Activated CD4-positive, alpha-beta T cell treated with anti-CD3 and anti-CD28 coated beads, Interleukin-2, Interleukin-6, amounts not matched to agents 100 ng/mL and 50 ng/mL, durations not matched to agents 16 hours and 8 hours (primary cell): ENCODE results near the gene MCM8.

Source experiments
- DNase-seq: peaks from one replicate; pipeline ENCODE4 v3.0.0-alpha.2; 2020

The MCM8 gene

DNA sequence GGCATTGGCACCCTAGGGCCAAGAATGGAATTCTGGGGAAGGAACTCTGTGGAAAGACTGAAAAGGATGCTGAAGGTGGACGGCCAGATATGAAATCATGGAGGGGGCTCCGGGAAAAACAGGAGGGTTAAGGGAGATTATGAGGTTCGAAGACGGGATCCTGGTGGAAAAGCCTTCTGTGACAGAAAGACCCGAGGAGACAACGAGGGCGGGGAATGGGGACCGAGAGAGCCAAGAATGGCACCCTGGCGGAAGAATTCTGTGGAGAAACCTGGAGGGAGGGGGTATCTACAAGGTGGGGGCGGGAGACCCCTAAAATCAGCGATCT is 545 bp upstream of the MCM8 start:
- no peak for DNase-seq

DNA sequence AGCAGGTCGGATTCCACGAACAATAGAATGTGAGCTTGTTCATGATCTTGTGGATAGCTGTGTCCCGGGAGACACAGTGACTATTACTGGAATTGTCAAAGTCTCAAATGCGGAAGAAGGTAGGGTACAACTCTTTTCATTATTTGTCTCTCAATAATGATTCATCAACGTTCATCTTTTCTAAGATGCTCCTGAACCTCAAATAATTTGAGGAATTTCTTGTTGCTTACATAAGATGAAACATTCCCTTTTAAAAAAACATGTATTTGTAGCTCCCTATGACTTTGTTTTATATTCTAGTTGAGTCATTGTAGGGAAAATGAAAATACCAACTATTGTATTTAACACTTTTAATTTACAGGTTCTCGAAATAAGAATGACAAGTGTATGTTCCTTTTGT is 17.0 kb downstream of the MCM8 start:
- DNase-seq = no peak

DNA sequence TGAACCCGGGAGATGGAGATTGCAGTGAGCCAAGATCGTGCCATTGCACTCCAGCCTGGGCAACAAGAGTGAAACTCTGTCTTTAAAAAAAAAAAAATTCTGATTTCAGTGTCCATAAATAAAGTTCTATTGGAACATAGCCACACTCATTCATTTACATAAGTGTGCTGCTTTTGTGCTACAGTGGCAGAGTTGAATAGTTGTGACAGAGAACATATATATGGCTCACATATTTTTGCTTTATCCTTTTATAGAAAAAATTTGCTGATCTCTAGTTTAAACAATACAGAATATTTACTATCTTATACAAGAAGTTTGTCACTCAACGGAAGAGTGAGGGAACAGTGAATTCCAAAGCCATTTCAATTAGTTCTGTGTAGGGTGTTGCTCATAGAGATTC is 18.0 kb downstream of the MCM8 start:
- DNase-seq = no peak

DNA sequence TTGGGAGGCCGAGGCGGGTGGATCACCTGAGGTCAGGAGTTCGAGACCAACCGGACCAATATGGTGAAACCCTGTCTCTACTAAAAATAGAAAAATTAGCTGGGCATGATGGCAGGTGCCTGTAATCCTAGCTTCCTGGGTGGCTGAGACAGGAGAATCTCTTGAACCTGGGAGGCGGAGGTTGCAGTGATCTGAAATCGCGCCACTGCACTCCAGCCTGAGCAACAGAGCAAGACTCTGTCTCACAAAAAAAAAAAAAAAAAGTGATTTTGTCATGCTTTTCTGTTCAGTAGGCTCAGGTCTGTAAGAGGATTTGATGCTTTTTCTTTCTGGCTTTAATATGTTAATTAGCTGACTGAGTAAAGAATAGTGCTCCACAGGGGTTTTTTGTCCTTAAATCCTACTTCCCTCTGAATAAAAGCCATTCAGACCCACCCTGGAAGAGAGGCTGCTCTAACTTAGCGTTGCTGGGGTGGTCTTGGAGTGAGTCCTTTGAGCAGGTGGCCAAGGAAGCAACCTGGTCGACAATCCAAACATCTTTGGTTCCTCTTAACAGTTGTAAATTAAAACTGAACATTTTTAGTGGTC is 19.0 kb downstream of the MCM8 start:
- no peak for DNase-seq

DNA sequence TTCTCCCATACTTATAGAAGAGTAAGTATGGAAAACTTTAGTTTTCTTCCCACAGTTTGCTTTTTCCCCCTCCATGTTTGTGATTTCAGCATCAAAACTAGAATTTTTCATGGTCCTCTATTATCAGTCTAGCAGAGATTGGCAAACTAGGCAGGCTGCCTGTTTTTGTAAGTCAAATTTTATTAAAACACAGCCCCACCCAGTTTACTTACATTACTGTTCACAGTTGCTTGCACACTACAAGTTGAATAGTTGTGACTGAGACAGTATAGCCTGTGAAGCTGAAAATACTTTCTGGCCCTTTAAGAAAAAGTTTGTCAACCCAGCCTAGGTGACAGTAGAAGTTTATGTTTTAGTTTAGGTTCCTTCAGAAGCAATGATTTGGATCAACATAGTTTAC is 19.5 kb downstream of the MCM8 start:
- DNase-seq = no peak

DNA sequence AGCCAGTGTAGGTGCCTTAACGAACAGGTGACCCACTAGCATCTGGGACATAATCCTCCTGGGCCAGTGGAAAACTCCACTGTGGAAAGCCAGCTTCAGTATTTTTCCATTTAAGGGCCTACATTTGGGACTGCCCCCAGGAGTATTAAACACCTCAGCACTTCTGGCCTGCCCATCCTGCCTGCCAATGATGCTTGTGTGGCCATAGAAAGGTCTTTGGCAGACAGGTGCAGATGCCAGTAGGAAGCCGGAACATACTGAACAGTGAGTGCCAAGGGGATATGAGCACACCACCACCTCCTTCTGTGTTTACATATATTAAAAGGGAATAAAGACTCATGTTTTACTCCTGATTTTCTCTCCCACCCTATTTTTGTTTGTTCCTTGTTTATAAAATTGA is 19.9 kb downstream of the MCM8 start:
- no peak for DNase-seq

DNA sequence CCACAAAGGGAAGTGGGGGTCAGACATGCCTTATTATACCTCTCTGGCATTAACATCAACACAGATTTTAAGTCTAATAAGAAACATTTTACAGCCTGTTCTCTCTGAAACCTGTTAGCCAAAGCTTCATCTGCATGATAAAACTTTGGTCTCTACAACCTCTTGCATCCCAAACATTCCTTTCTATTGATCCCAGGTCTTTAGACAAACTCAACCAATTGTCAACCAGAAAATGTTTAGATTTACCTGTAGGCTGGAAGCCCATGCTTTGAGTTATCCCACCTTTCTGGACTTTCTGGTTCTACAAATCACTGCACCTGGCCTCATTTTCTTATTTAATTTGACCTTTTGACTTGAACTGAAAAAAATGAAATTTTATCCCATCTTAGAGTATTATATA is 20.8 kb downstream of the MCM8 start:
- DNase-seq = no peak

DNA sequence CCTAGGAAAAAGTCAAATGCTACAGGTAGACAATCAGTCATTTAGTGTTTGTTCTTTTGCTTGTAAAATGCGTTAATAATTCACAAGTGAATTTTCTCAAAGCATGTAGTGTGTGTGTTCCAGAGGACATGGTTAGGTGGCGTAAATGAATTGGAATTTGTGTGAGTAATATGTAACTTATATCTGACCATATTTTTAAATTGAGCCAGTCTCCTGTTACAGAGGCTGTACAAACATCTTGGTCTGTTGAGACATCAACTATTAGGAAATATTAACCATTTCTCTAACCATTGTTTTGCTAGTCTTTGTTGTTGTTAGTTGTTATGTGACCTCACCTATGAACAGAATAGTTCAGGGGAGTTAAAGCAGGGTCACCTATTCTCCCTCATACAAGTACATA is 22.7 kb downstream of the MCM8 start:
- no peak for DNase-seq

DNA sequence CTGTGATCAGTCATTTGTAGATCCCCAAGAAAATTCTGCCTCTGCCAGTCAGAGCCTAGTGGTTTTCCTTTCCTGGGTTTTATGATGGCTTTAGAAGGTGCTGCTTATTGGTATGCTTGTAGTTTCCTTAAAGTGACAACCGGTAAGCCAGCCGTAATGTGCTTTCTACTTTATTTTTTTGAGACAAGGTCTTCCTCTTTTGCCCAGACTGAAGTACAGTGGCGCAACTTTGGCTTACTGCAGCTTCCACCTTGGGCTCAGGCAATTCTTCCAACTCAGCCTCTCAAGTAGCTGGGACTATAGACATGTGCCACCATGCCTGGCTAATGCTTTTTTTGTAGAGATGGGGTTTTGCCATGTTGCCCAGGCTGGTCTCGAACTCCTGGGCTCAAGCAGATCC is 23.5 kb downstream of the MCM8 start:
- DNase-seq = no peak

DNA sequence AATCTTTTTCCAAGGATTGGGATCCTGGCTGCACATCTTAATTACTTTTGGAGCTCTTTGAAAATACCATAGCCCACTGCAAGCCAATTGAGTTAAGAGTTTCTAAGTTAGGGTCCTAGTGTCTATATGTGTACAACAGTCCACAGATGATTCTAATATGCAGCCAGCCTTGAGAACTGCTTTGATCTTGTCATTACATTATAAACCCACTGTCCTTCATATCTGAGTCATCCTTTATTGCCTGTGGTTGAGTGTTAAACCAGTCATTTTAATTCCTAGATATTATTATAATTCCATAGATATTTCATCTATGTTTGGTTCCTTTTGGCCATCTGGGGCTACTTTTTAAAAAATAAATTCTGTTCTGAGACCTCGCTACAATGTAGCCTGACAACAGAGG is 24.1 kb downstream of the MCM8 start:
- DNase-seq = no peak

DNA sequence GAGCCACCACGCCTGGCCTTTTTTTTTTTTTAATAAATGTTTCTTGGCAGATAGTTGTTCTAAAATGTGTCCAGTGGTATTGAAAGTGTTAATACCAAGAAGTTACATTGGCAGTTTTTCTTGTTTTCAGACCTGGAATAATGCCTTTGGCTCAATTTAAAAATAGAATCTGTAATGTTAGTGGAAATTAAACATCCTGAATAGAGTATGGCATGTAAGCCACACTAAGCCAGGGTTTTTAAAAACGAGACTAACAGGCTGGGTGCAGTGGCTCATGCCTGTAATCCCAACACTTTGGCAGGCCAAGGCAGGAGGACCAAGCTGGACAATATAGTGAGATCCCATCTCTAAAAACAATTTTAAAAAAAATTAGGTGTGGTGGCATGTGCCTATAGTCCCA is 25.3 kb downstream of the MCM8 start:
- no peak for DNase-seq

DNA sequence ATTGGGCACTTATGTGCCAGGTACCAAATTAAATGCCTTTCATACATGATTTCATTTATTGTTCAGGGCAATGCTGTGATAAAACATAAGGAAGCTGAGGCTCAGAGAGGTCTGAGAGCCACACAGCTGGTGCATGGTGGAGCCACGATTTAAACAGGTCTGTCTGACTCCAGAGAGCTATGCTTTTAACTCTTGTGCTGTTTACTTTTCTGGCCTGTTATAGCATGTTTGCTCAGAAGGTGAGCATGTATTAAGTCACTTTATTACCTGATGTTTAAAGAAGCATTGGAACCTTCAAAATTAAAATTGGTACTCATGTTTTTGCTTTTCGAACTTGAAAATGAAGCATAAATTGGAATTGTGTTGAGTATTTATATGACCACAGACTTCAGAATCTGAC is 26.8 kb downstream of the MCM8 start:
- no peak for DNase-seq

DNA sequence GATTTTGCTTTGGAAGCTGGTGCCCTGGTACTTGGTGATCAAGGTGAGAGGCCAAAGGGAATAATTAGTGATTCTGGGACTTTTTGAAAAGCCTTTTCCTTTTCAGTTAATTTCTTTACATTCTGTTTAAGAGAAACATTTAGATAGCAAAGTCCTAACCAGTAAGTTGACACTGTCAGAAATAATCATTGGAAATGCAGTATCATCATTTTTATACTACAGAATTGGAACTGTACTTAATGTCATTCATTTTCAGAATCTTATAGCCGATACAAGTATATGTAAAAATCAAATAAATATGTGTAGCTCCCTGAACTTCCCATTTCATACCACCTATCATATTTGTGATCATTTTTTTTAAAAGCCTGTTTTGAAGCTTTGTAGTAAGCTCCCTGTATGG is 27.5 kb downstream of the MCM8 start:
- DNase-seq = no peak

DNA sequence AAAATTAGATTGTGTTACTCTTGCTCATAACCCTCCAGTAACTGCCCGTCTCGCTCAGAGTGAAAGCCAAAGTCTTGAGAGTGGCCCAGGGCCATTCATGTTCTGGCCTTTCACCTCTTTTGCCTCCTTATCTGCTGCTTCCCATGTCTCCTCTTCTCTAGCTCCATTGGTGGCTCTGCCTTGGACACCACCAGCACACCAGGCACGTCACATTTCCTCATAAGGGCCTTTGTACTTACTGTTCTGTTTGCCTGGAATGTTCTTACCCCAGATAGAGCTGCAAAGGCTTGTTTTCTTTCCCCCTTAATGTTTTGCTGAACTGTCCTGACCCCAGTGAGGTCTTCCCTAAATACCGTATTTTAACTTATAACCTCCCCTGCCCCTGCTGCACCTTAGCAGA is 29.3 kb downstream of the MCM8 start:
- no peak for DNase-seq

DNA sequence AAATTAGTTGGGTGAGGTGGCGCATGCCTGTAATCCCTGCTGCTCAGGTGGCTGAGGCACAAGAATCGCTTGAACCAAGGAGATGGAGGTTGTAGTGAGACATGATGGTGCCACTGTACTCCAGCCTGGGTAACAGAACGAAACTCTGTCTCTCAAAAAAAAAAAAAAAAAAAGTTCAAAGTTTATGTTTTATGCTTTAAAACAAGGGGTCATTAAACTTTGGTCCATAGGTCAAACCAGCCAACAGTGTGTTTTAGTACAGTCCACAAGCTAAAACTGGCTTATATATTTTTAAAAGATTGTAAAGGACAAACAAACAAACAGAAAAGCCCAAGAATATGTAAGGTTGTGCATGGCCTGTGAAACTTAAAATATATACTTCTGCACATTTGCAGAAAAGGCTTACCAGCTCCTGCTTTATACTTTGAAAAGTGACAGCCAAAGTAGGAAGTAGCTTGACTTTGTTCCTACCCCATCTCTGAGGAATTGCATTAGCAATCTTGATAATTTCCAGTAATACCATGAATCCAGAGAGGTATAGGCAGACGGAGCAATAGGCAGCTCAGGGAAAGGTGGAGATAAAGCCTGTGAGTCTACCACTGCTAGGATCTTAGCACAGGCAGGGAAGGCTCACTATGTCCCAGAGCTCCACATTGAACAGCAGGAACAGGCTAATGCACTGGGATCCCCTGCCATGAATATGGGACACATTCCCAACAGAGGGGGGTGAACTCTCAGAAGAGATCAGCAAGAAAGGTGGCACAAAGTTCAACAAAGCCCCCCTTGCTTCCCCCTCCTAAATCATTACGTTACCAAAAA is 30.5 kb downstream of the MCM8 start:
- no peak for DNase-seq

DNA sequence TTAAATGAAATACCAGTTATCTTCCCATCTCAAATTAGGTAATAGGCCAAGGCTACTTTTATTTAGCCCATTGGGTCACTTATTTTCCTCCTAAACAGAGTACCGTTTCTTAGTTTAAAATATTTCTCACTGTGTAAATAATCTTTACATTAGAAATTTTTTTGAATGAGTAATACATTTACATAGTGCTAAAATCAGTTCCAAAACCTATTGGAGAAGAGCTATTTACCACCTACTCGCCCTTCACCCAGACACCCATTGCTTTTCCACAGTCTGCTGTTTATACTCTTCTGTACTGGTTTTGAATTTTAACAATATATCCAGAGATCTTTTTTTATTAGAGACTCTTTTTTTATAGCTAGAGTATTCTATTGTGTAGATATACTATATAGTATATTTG is 36.9 kb downstream of the MCM8 start:
- no peak for DNase-seq

DNA sequence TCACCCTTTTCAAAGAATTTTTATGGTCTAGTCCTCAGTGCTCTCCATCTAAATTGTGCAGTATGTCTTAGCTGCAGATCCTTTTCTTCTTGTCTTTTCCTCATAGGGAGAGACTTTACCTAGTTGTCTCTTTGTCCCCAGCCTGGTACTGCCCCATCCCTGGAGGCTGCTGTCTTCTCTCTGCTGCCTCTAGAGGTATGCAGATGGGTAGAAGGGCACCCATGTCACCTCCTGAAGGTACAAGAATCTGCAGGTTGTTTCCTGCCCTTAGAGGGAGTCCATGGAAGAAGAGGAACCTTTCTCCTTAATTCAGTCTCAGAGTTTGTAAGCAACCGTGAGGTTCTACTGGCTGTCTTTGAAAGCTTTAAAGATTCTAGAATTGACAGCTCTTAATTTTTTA is 39.1 kb downstream of the MCM8 start:
- no peak for DNase-seq

DNA sequence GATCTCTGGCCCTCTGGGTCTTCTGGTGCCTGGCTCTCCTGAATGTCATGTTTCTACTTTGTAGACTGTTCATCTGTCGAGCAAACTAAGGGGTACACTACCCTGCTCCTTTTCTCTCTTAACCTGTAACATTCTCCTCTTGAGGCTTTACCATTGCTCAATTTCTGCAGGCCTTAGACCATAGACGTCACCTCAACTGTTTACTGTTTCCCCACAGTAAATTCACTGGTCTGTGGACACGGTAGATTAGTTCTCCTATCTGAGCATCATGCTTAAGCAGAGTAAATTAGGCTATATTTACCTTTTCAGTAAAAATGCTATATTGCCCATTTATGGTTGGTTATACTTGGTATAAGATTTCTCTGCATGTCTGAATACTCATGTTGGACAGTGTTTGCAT is 40.5 kb downstream of the MCM8 start:
- no peak for DNase-seq

DNA sequence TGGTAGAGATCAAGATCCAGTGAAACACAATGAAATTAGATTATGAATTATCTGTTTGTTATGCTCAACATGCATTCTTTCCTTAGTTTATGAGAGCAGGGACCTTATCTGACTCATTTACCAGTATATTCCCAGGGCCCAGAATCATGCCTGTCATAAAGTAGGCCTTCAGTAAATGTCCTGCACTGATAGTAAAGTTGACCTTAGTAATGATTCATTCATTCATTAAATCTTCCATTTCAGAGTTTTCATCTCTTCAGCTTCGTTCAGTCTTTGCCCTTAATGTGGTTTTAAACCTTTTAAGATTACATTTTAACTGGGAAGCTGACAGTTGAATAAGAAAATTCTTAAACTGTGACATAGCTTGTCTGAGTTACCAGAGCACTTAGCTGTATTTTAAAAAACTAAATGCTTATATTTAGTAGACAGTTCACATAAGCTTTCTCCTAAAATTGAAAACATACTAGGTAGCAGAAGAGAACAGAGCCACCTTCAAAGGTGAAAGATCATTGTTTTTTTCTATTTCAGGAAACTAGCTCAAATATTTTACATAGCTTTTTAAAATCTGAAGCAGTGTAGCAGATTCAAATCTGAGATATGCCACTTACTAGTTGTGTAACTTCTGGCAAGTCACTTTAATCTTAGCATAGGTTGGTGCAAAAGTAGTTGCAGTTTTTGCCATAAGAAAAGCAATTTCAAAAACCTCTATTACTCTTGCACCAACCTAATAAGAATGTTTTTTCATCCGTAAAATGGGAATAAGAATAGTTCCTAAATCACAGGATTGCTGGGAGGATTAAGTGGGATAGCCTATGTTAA is 41.4 kb downstream of the MCM8 start:
- DNase-seq = no peak

DNA sequence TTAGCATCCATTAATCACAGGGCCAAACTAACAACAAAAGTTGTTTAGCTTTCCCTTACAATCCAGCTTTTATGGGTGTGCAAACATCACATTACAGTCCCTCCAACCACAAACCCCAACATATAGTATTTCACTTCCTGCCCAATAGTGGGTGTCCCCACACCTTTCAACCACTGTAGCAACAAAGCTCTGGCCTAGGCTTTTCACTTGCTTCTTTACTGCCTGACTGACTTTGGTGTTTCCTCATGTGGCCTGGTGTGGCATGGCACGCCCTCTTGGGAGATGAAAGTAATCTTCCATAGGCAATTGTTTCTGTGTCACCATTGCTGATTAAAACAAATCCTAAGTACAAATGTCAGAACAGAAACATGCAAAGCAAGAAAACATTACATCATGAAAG is 46.3 kb downstream of the MCM8 start:
- peak; percentile 69 for DNase-seq

DNA sequence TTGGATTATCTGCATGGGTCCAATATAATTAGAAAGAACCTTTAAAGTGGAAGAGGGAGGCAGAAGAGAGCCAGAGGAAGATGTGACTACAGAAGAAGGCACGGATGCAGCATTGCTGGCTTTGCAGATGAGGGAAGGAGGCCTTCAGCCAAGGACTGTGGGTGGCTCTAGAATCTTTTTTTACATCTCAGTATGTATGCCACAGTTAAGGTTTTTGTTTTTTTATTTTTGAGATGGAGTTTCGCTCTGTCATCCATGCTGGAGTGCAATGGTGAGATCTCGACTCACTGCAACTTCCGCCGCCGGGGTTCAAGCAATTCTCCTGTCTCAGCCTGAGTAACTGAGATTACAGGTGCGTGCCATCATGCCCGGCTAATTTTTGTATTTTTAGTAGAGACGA is 49.3 kb downstream of the MCM8 start:
- no peak for DNase-seq

DNA sequence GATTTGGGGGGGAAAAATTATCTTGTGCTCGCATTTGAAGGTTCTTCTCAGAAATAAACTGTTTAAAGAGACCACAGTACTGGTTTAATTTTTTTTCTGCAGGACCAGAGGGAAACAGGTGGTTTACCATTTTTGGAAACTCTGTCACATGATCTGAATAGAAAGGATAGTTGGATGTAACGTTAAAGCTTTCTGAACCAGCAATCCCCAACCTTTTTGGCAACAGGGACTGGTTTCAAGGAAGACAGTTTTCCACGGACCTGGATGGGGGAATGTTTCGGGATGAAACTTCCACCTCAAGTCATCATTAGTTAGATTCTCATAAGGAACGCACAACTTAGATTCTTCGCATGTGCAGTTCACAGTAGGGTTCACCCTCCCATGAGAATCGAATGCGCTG is 50.4 kb downstream of the MCM8 start:
- no peak for DNase-seq

DNA sequence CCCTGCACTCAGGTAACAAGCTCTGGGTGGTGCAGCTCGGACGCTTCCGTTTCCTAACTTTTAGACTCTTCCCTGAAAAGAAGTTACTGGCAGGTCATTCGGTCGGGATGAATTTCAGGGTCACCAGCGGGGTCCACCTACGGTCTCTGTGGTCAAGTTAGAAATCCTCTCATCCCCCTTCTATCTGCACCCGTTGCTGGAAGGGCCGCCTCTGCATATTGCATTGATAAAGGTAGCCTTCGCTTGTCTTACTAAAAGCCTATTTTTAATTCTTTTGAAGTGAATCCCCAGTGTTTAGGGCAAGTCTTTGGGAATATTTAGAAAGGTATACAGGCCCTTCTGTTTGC is 56.1 kb downstream of the MCM8 start:
- DNase-seq = no peak

DNA sequence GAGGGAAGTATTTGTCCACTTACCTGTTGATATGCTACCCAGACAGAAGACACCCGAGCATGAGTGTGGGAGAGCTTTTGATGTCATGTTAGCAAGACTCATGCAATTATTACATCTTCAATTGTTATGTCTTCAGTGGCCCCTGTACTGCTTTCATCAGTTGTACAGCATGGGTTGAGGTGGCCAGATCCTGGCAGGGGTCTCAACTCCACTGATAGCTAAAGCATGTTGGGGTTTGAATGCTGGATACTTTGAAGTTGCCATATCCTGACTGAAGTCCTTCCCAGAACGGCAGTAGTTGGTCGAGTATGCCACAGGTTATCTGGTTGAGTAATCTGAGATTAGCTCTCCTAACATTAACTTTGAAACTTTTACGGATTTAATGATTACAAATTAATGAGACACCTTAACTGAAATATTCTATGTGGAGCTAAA is 56.7 kb downstream of the MCM8 start:
- DNase-seq = peak; percentile 16
